Fibroblast of peridontal ligament (primary cell): ENCODE data around the gene SOX5.
"Not testable (repeated sequence)": the region's sequence is repeated elsewhere in the genome, so short reads cannot be mapped to it uniquely, and the experiment has no call there.

Source experiments
- DNase-seq: peaks from one replicate; pipeline ENCODE4 v3.0.0-alpha.2; 2010; ENCODE audit errors: extremely low read depth

SOX5 gene

GRCh38 chr12:23834076-23834475 is 115.4 kb downstream of the SOX5 start:
- DNase-seq = no peak

DNA sequence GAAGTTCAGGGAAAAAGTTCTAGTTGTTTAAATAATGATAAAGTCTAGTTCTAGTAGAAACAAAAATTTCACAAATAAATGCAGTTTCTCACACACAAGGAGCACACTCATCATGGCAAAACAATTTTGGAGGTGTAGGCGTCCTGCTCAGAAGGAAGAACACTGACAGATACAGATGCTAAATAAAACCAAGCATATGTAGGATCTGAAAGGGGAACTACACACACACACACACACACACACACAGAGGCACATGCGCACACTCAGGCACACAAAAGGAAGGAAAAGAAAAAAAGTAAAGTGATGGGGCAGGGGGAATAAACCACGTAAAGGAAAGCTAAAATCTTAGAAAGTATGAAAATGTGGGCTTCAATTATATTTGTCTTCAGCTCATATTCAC is 117.7 kb downstream of the SOX5 start:
- no peak for DNase-seq

DNA sequence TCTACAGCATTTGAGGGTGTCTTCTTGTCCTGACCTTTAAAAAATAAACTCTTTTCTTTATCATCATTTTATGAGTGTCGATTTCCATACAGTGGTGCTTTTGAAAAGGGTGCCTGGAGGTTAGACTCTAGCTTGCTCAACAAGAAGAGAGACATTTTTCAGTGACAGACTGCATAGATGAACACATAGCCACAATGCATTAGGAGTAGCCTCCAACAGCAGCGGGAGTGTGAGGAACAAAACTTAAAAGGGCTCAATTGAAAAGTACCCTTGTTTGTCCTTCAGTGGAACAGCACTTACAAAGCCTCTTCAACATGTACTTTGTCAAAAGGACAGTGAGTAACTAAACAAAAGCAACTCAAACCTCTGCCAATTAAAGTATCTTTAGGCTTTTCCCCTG is 119.3 kb downstream of the SOX5 start:
- DNase-seq = no peak

DNA sequence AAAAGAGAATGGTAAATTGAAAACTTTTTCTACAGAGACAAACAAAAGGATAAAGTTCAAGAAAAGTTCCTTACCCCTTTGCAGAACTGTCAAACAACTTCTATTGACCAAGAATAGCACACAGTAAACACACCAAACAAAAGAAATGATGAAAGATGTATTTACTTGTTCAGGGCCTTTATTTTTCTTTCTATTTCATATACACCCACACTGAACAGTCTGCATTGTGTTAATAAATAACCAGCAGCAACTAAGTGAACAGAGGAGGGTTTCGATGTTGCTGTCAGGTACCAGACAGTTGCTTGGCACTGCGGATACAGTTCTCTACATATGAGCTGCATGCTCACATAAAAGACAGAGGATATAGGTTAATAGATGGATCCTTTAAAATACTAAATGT is 122.1 kb downstream of the SOX5 start:
- DNase-seq = no peak

DNA sequence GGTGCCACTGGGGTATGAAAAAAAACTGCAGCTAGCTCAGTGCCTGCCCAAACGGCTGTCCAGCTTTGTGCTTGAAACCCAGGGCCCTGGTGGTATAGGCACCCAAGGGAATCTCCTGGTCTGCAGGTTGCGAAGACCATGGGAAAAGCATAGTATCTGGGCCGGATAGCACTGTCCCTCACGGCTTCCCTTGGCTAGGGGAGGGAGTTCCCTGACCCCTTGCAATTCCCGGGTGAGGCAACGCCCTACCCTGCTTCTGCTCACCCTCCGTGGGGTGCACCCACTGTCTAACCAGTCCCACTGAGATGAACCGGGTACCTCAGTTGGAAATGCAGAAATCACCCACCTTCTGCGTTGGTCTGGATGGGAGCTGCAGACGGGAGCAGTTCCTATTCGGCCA is 124.3 kb downstream of the SOX5 start:
- DNase-seq = not testable (repeated sequence)

GRCh38 chr12:23824358-23824757 is 125.1 kb downstream of the SOX5 start:
- no peak for DNase-seq

- DNase-seq = not testable (repeated sequence)
These were observed 126.6 kb downstream of the SOX5 start for GRCh38 chr12:23822883-23823282.

GRCh38 chr12:23817345-23817744 is 132.1 kb downstream of the SOX5 start:
- DNase-seq = no peak

DNA sequence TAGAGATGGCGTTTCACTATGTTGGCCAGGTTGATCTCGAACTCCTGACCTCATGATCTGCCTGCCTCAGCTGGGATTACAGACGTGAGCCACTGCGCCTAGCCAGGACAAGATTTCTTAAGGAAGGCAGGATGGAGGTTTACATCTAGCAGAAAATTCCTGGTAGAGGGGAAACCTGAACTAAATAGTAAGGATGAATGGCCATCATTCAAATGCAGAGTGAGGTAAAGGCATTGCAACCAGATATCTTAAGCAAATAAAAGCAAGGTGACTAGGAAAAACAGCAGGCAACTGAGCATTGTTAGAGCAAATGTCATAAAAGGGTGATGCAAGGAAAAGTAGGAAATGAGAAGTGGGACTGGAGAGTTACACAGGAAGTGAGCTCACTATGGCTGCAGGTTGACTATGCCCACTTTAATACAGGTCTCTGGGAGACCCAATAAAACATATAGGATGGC is 133.0 kb downstream of the SOX5 start:
- DNase-seq = no peak

DNA sequence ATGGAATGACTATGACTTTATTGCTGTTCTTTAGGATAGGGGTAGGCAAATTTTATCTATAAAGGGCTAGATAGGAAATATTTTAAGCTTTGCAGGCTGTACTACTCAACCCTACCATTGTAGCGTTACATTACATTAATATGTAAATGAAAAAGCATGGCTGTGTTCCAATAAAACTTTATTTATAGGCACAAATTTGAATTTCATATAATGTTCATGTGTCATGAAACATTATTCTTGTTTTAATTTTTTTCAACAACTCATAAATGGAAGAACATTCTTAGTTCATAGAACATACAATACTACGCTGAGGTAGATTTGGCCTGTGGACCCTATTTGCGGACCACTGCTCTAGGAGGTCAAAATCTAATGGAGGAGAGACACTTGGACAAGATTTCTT is 133.7 kb downstream of the SOX5 start:
- no peak for DNase-seq

- DNase-seq = no peak
These were observed 136.3 kb downstream of the SOX5 start for GRCh38 chr12:23813206-23813605.

- DNase-seq = no peak
These were observed 139.1 kb downstream of the SOX5 start for GRCh38 chr12:23810329-23810902.

DNA sequence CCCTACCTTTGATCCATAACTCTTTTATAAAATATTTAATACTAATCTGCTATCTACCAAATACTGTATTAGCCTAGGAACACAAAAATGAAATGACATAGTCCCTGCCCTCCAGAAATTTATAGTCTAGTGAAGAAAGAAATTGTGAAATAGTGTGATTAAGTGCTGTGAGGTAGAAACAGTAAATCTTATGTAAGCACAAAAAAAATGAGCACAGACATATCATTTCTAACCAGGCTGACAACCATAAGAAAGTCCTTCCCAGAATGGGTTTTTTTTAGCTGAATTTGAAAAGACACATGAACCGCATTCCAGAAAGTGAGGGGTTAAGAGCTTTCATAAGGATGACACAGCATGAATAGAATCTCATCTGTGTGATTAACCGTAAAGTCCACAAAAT is 145.9 kb downstream of the SOX5 start:
- no peak for DNase-seq

GRCh38 chr12:23795494-23795893 is 154.0 kb downstream of the SOX5 start:
- no peak for DNase-seq

- no peak for DNase-seq
These were observed 168.4 kb downstream of the SOX5 start for GRCh38 chr12:23781118-23781517.

DNA sequence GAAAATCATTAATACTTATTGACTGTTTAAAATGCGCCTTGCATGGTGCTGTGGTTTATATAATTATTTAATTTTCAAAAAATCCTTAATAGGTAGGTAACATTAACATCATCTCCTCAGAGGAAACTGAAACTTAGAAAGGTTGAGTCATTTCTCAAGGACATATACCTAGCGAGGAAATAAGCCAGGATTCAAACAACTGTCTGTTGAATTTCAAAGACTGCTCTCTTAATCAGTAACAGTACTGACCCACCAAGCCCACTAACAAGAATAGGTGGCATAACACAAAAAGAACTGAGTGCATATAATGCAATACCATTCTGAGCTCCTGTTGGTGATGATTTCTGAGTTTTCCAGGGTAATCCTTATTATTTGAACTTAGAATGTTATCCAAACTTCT is 174.3 kb downstream of the SOX5 start:
- DNase-seq = no peak

- DNase-seq = no peak
These were observed 178.1 kb downstream of the SOX5 start for GRCh38 chr12:23771240-23771949.

GRCh38 chr12:23770202-23770938 is 179.1 kb downstream of the SOX5 start:
- DNase-seq = no peak

GRCh38 chr12:23767834-23768233 is 181.6 kb downstream of the SOX5 start:
- no peak for DNase-seq

- DNase-seq = no peak
These were observed 185.7 kb downstream of the SOX5 start for GRCh38 chr12:23763724-23764123.

DNA sequence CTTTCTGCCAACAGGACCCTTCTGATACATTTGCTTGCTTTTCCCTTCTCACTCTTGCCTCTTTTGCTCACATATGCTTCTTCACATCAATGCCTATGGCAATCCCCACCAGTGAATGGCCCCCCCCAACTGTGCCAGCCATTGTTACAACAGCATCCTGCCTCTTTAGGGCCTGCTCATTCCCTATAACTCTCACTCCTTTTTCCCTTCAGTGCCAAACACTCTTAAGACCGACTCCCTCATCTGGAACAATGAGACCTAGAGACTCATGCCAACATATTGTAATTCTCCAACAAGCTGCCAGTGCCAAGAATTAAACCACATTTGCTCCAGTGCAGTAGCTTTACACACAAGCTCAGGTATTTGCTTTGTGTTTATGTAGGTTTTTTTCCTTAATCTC is 189.0 kb downstream of the SOX5 start:
- peak; percentile 2 for DNase-seq

DNA sequence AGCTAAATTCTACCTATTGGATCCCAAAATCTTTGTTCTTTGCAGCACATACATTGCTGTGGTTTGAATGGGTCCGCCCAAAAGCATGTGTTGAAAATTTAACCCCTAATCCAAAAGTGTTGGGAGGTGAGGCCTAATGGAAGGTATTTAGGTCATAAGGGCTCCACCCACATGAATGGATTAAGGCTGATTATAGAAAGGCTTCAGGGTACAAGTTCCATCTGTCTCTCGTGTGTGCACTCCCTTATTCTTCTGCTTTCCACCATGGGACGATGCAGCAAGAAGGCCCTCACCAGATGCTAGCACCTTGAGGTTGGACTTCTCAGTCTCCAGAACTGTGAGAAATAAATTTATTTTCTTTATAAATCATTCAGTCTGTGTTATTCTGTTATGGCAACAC is 190.9 kb downstream of the SOX5 start:
- DNase-seq = no peak

- no peak for DNase-seq
These were observed 191.9 kb downstream of the SOX5 start for GRCh38 chr12:23757541-23757962.
